DOHH2 (cell line): ENCODE measurements around the gene GLI2.

Source experiments
- CTCF ChIP-seq: fragments of 200-600 bp; sonication (generic); IDR thresholded peaks from one replicate; pipeline ENCODE4 v1.5.1; 2014; ENCODE audit warnings: antibody characterized with exemption, mild to moderate bottlenecking, low read depth, low read length; ENCODE audit not compliant: poor library complexity, severe bottlenecking
- EZH2phosphoT487 ChIP-seq: fragments of 200-600 bp; sonication (generic); IDR thresholded peaks from 2 replicates; pipeline ENCODE4 v1.6.1; 2017; ENCODE audit warnings: borderline replicate concordance, mild to moderate bottlenecking, antibody characterized with exemption, low read length, moderate library complexity, mixed read lengths

DNA sequence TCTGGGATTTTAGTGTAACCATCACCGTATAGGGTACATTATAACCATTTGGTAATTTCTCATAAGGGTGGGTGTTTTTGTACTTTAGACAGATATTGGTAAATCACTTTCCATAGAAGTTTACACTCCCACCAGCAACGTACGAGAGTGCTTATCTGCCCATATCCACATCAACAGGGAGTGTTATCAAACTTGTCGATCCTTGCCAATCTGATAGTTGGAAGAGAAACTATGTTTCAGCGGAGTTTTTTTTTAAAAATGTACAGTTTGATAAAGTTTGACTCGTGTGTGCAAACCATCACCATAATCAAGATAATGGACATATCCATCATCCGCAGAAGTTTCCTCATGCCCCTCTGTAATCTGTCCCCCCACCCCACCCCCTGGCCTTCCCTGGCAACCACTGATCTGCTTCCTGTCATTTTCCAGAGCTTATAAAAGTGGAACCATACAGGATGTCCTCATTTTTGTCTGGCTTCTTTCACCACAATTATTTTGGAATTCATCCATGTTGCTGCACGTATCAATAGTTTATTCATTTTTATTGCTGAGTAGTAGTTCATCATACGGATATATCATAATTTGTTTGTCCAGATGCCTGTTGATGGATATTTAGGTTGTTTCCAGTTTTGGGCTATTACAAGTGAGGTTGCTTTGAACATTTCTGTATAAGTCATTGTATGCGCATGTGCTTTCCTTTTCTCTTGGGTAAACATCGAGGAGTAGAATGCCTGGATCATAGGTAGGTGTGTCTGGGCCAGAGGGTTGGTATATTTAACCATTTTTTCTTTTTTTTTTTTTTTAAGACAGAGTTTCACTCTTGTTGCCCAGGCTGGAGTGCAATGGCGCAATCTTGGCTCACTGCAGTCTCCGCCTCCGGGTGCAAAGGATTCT is 18.6 kb downstream of the GLI2 start:
- no peak for TF ChIP-seq CTCF
- TF ChIP-seq EZH2phosphoT487: no peak
